Thyroid gland (tissue), 4 donors: Measurements from ENCODE around the gene DOCK9. TPM values are rescaled to one million over a fixed set of nuclear protein-coding genes. Genes with fewer than 3 reads are reported as not detected.
"Not testable (repeated sequence)": the region's sequence is repeated elsewhere in the genome, so short reads cannot be mapped to it uniquely, and the experiment has no call there.

ENCODE experiments used
- DNase-seq, 2 donors: peaks; one replicate each; pipeline ENCODE4 v3.0.0-alpha.2; 2019
- H3K27ac ChIP-seq, 3 donors: fragments of 200-600 bp; sonication (generic); 1 replicate in 2 of 3; 2 replicates in 1 of 3; pipeline ENCODE4 v1.5.1; 2016 to 2019; ENCODE audit warnings: mild to moderate bottlenecking in 1 of 3, moderate library complexity in 1 of 3
- H3K27me3 ChIP-seq: fragments of 200-600 bp; sonication (generic); one replicate; pipeline ENCODE4 v1.5.1; 2019
- H3K36me3 ChIP-seq, 2 donors: fragments of 200-600 bp; sonication (generic); one replicate each; pipeline ENCODE4 v1.5.1; 2016 to 2019
- H3K4me1 ChIP-seq, 2 donors: fragments of 200-600 bp; sonication (generic); one replicate each; pipeline ENCODE4 v1.5.1; 2017 to 2019
- H3K4me3 ChIP-seq, 3 donors: fragments of 200-600 bp; sonication (generic); replicated peaks in 1 of 3; 1 replicate in 2 of 3; 2 replicates in 1 of 3; pipeline ENCODE4 v1.5.1; 2016; ENCODE audit warnings: mild to moderate bottlenecking in 1 of 3
- H3K9me3 ChIP-seq: fragments of 200-600 bp; sonication (generic); one replicate; pipeline ENCODE4 v1.5.1; 2017
- CTCF ChIP-seq, 6 experiments: fragments of 200-600 bp in 3 of 6; fragments of 450-650 bp in 3 of 6; sonication (generic) in 3 of 6; IDR thresholded peaks; one replicate each; pipeline ENCODE4 v1.5.1; 2016 to 2019; ENCODE audit warnings: antibody characterized with exemption in 6 of 6, mild to moderate bottlenecking in 2 of 6, inconsistent platforms in 1 of 6, moderate library complexity in 1 of 6
- POLR2A ChIP-seq, 2 donors: fragments of 450-650 bp; IDR thresholded peaks; one replicate each; pipeline ENCODE4 v1.6.1; 2017; ENCODE audit warnings: antibody characterized with exemption in 2 of 2, mild to moderate bottlenecking in 2 of 2, moderate library complexity in 1 of 2
- WGBS, 2 donors: methylation state at CpG; one replicate each; pipeline ENCODE4 v1.1.5; 2017; 5-methylcytosine and 5-hydroxymethylcytosine counted together
- intact Hi-C: fragments of 100-400 bp; cut with DNase I; formaldehyde crosslinking; loops from one replicate; pipeline ENCODE4 v1.15.1; 2023
- total RNA-seq, 4 donors: library from RNA; depleted of rRNA; stranded (reverse); fragments of >200 nt; gene quantifications; one replicate each; pipeline ENCODE4 v1.2.3, GENCODE V29; 2016

The DOCK9 gene
- total RNA-seq, 4 donors from 2014 or later = 126 to 240 (median 160) TPM

- no peaks in the 10 kb centered on the region for H3K36me3 ChIP-seq
- intact Hi-C loops = no loop called here
- no peaks in the 10 kb centered on the region for H3K9me3 ChIP-seq
- no peak for DNase-seq
- H3K27me3 ChIP-seq = no peaks in the 10 kb centered on the region
- 69 to 77% methylated on average over 15 of the region's 15 CpGs for WGBS, 2 donors
- H3K4me3 ChIP-seq = no peak overlapping the region
- H3K27ac ChIP-seq = no peak overlapping the region
- no peaks in the 10 kb centered on the region for H3K4me1 ChIP-seq
- TF ChIP-seq CTCF (IDR thresholded peaks at IDR 0.05) = no peak
- TF ChIP-seq POLR2A (IDR thresholded peaks at IDR 0.05) = no peak
These were observed 216.5 kb downstream of the DOCK9 start for GRCh38 chr13:98761126-98761985.

GRCh38 chr13:98755729-98756128, 222.1 kb downstream of the DOCK9 start:
- H3K4me1 ChIP-seq = peaks cover 4 to 14% of the 10 kb centered on the region in 2 donors
- H3K9me3 ChIP-seq = no peaks in the 10 kb centered on the region
- H3K4me3 ChIP-seq = no peak overlapping the region
- no peaks in the 10 kb centered on the region for H3K36me3 ChIP-seq
- no peak for DNase-seq
- intact Hi-C loops = no loop called here
- H3K27ac ChIP-seq = no peak overlapping the region
- 67% methylated on average over 9 of the region's 9 CpGs for WGBS, 2 donors
- TF ChIP-seq POLR2A (IDR thresholded peaks at IDR 0.05) (no peak), CTCF (IDR thresholded peaks at IDR 0.05) (no peak)
- no peaks in the 10 kb centered on the region for H3K27me3 ChIP-seq

GRCh38 chr13:98755116-98755515, 222.7 kb downstream of the DOCK9 start:
- H3K4me1 ChIP-seq = peaks cover 4 to 14% of the 10 kb centered on the region in 2 donors
- H3K36me3 ChIP-seq = no peaks in the 10 kb centered on the region
- DNase-seq = no peak
- WGBS, 2 donors = 80 to 93% methylated on average over 2 of the region's 2 CpGs
- no peak overlapping the region for H3K27ac ChIP-seq
- TF ChIP-seq POLR2A (IDR thresholded peaks at IDR 0.05) = no peak
- TF ChIP-seq CTCF (IDR thresholded peaks at IDR 0.05) = no peak
- H3K9me3 ChIP-seq = no peaks in the 10 kb centered on the region
- H3K4me3 ChIP-seq = no peak overlapping the region
- intact Hi-C loops = no loop called here
- H3K27me3 ChIP-seq = no peaks in the 10 kb centered on the region

GRCh38 chr13:98754468-98754867, 223.4 kb downstream of the DOCK9 start:
- WGBS, 2 donors = 91 to 99% methylated on average over 4 of the region's 4 CpGs

GRCh38 chr13:98752467-98753290, 225.2 kb downstream of the DOCK9 start, which contains the start of gene SLC15A1:
TSS of gene SLC15A1 (minus strand) at chr13:98752672. CDS start at chr13:98752598, 74 bp downstream.
- peak; percentile 16 to 19 for DNase-seq
- Histone ChIP-seq H3K27ac (no peak within 1 kb of the TSS), H3K9me3 (no peaks in the 10 kb centered on the region), H3K36me3 (no peaks in the 10 kb centered on the region), H3K4me1 (peaks cover 4 to 14% of the 10 kb centered on the region in 2 donors), H3K4me3 (peak within 1 kb of the TSS in 2 of 3 donors; percentile 10 to 34), H3K27me3 (no peaks in the 10 kb centered on the region)
- intact Hi-C loops = no loop called here
- no peak for TF ChIP-seq CTCF (IDR thresholded peaks at IDR 0.05)
- no peak for TF ChIP-seq POLR2A (IDR thresholded peaks at IDR 0.05)
- 37 to 51% methylated on average over 6 to 8 of the region's 59 CpGs for WGBS, 2 donors

More at GRCh38 chr13:98754468-98754867, 223.4 kb downstream of the DOCK9 start:
- H3K4me3 ChIP-seq, H3K9me3 ChIP-seq, H3K27me3 ChIP-seq, H3K36me3 ChIP-seq, DNase-seq, H3K27ac ChIP-seq, intact Hi-C loops: not testable (repeated sequence)
- peaks cover 4 to 14% of the 10 kb centered on the region in 2 donors for H3K4me1 ChIP-seq
